Activated CD4-positive, alpha-beta memory T cell treated with anti-CD3 and anti-CD28 coated beads, Interleukin-2, amount 10 ng/mL, durations not matched to agents 7 days and 5 days (primary cell): Measurements from ENCODE around the gene HES7. TPM values are rescaled to one million over a fixed set of nuclear protein-coding genes. Genes with fewer than 3 reads are reported as not detected.

ENCODE experiments used
- CTCF ChIA-PET: fragments of 350-600 bp; sonication (Branson Sonifier 250); formaldehyde crosslinking; loops from one replicate; lab custom pipeline; 2021; ENCODE audit warnings: antibody characterized with exemption, inconsistent platforms; lab: Charles Lee
- POLR2A ChIA-PET: fragments of 350-600 bp; sonication (Branson Sonifier 250); formaldehyde crosslinking; loops from one replicate; lab custom pipeline; 2021; ENCODE audit warnings: antibody characterized with exemption; lab: Charles Lee
- DNase-seq: peaks from one replicate; pipeline ENCODE4 v3.0.0-alpha.2; 2020
- H3K27ac Mint-ChIP-seq: one replicate; pipeline ENCODE4 v1.8.0; 2021; ENCODE audit warnings: mild to moderate bottlenecking, mixed read lengths
- H3K27me3 Mint-ChIP-seq: one replicate; pipeline ENCODE4 v1.8.0; 2021; ENCODE audit warnings: mixed read lengths
- H3K36me3 Mint-ChIP-seq: one replicate; pipeline ENCODE4 v1.8.0; 2021; ENCODE audit warnings: low read depth, mixed read lengths
- H3K4me1 Mint-ChIP-seq: one replicate; pipeline ENCODE4 v1.8.0; 2021; ENCODE audit warnings: mixed read lengths
- H3K4me3 Mint-ChIP-seq: one replicate; pipeline ENCODE4 v1.8.0; 2021; ENCODE audit warnings: mild to moderate bottlenecking, mixed read lengths
- H3K9me3 Mint-ChIP-seq: one replicate; pipeline ENCODE4 v1.8.0; 2021; ENCODE audit warnings: mixed read lengths
- total RNA-seq, 2 experiments: library from RNA; stranded (reverse); gene quantifications; one replicate each; pipeline ENCODE4 v1.2.3, GENCODE V29; 2021

The HES7 gene
- total RNA-seq, 2 experiments from 2014 or later, result 1.4 to 1.5 TPM

DNA sequence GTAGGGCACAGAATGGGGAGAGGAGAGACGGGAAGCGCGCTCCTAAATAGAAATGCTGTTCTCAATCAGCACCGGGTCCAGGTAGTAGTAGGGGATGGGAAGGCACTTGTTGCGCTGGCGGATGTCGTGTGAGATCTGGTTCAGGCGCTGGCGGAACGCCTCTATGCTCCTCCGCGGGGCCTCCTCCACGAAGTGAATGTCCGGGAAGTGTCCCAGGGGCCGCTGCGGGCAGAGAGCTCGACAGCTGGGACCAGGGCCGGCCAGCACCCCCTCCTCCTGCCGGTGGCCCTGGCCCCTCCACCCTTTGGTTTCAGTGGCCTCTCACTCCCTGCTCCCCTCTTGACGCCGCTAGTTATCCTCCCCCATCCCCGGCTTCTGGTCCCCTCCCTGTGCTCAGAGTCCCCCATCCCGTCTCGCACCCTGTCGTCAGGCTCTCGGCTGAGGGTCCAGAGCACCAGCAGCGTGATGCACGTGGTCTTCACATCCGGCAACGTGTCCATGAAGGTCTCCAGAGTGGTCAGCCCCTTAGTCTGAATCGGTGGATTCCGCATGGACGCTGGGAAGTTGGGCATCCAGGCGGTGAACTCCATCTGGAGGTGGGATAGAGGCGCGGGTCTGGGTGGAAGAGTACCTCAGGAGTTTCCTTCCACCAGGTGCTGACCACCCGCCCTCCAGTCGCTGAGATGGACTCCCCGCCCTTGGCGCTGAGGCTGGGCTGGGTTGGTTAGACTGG, 51.0 kb downstream of the HES7 start:
- POLR2A ChIA-PET, result interaction anchor here (2.0 kb wide), 1 partner anchor 38 kb away, joined by 6 read pairs; no protein-coding TSS in a partner anchor

DNA sequence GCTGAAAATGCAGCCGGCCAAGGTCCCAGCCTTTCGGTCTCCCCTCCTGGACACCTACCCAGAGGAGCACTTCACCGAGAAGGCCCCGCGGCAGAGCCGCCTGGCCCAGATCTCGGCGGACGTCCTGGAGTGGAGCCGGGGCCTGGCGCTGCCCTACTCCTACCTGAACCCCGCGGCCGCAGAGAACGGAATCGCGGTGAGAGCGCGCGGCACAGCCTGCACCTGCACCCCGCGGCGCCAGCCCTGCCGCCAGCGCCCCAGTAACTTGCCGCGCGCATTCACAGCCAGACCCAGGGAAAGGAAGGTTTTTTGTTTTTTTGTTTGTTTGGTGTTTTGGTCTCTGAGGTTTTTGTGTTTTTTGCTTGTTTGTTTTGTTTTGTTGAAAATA, 51.6 kb downstream of the HES7 start:
- ChIA-PET POLR2A (interaction anchor here (1.4 kb wide), 1 partner anchor 101 kb away, joined by 3 read pairs; no protein-coding TSS in a partner anchor), CTCF (interaction anchor here (3.4 to 8.9 kb wide), 2 partner anchors 13 to 47 kb away, joined by 18 to 149 read pairs; partner anchors contain the start of gene ALOXE3)
- Mint-ChIP-seq H3K9me3 (no peaks in the 10 kb centered on the region), H3K27ac (no peak overlapping the region), H3K27me3 (peaks cover 66% of the 10 kb centered on the region), H3K4me3 (peak overlapping the region; percentile 20), H3K4me1 (peaks cover 27% of the 10 kb centered on the region), H3K36me3 (no peaks in the 10 kb centered on the region)
- no peak for DNase-seq

More for the DNA sequence above, 51.0 kb downstream of the HES7 start:
- no peaks in the 10 kb centered on the region for H3K9me3 Mint-ChIP-seq
- CTCF ChIA-PET, result interaction anchor here (0.6 to 8.9 kb wide), 21 partner anchors 10 to 808 kb away, joined by 3 to 149 read pairs (median 6); partner anchors contain the start of gene ALOXE3
- H3K27me3 Mint-ChIP-seq, result peaks cover 66% of the 10 kb centered on the region
- H3K36me3 Mint-ChIP-seq, result no peaks in the 10 kb centered on the region
- H3K4me3 Mint-ChIP-seq, result peak overlapping the region; percentile 29
- DNase-seq, result peak; percentile 35
- peaks cover 27% of the 10 kb centered on the region for H3K4me1 Mint-ChIP-seq
- H3K27ac Mint-ChIP-seq, result no peak overlapping the region

DNA sequence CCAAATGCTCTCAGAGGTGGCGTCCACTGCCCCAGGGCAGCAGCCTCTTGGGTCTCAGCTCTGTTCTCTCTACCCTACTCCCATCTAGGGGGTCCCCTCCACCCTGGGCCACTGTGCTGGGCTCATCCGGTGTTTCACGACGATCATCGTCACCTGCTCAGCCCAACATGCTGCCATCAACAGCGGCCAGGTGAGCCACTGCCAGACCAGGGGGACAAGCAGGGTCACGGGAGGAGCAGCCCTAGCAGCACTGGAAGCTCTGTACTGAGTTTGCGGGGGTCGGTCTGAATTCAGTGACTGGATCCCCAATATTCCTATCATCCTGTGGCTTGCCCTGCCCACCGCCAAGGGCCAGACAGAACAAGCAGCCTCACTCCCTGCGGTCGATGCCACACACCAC, 52.4 kb downstream of the HES7 start:
- DNase-seq, result no peak
- Mint-ChIP-seq H3K4me1 (peaks cover 27% of the 10 kb centered on the region), H3K36me3 (no peaks in the 10 kb centered on the region), H3K27ac (no peak overlapping the region), H3K4me3 (no peak overlapping the region), H3K27me3 (peaks cover 65% of the 10 kb centered on the region), H3K9me3 (no peaks in the 10 kb centered on the region)
- POLR2A ChIA-PET, result interaction anchor here (1.4 kb wide), 1 partner anchor 102 kb away, joined by 3 read pairs; no protein-coding TSS in a partner anchor
- CTCF ChIA-PET, result interaction anchor here (0.6 to 8.9 kb wide), 4 partner anchors 13 to 708 kb away, joined by 3 to 149 read pairs (median 13); partner anchors contain the start of gene ALOXE3

Other genes starting within 250 kb of the HES7 start
- 100 to 1,000 TPM; 127 to 131 TPM for gene CHD3, start 235.3 kb downstream of the HES7 start, total RNA-seq
- 1 to 10 TPM; 3.6 to 3.7 TPM for gene RNF227, start 207.8 kb downstream of the HES7 start, total RNA-seq
- gene KCNAB3, start 194.2 kb downstream of the HES7 start, total RNA-seq, result 1 to 10 TPM; 7.7 to 8.4 TPM
- 100 to 1,000 TPM; 238 to 244 TPM for gene TRAPPC1, start 192.2 kb downstream of the HES7 start, total RNA-seq
- 10 to 100 TPM; 58.8 to 64.6 TPM for gene CNTROB, start 191.9 kb downstream of the HES7 start, total RNA-seq
- gene GUCY2D, start 121.5 kb downstream of the HES7 start, total RNA-seq, result not detected
- gene ALOX15B, start 85.0 kb downstream of the HES7 start, total RNA-seq, result not detected
- under 1 TPM; 0.20 to 0.38 TPM for gene ALOX12B, start 36.4 kb downstream of the HES7 start, total RNA-seq
- not detected for gene ALOXE3, start 5.6 kb downstream of the HES7 start, total RNA-seq
- 10 to 100 TPM; 53.5 to 56.6 TPM for gene PER1, start 28.3 kb upstream of the HES7 start, total RNA-seq
- gene VAMP2, start 38.8 kb upstream of the HES7 start, total RNA-seq, result 10 to 100 TPM; 75.2 to 79.1 TPM
- 10 to 100 TPM; 49.7 to 53.9 TPM for gene TMEM107, start 52.3 kb upstream of the HES7 start, total RNA-seq
- 10 to 100 TPM; 16.3 to 17.0 TPM for gene BORCS6, start 66.1 kb upstream of the HES7 start, total RNA-seq
- 100 to 1,000 TPM; 160 to 167 TPM for gene AURKB, start 86.5 kb upstream of the HES7 start, total RNA-seq
- gene CTC1, start 124.0 kb upstream of the HES7 start, total RNA-seq, result 100 to 1,000 TPM; 116 to 120 TPM
- 10 to 100 TPM; 43.6 to 45.9 TPM for gene PFAS, start 125.2 kb upstream of the HES7 start, total RNA-seq
- gene RANGRF, start 164.6 kb upstream of the HES7 start, total RNA-seq, result 10 to 100 TPM; 45.4 to 49.4 TPM
- 10 to 100 TPM; 11.8 to 12.0 TPM for gene SLC25A35, start 171.3 kb upstream of the HES7 start, total RNA-seq
- gene ARHGEF15, start 186.1 kb upstream of the HES7 start, total RNA-seq, result not detected
- gene ODF4, start 215.7 kb upstream of the HES7 start, total RNA-seq, result not detected